ENCODE results near the gene KLC3.

The KLC3 gene

GRCh38 chr19:45344621-45345505 is 4.3 kb downstream of the KLC3 start:
- H3K79me2 ChIP-seq (ENCODE audit: insufficient read depth, low read depth): no peaks in the 10 kb centered on the region
- TF ChIP-seq CTCF (conservative IDR thresholded peaks at IDR 0.05; ENCODE audit: low read depth, low read length): no peak
- H2AFZ ChIP-seq (ENCODE audit: low read depth): no peak overlapping the region
- no peak overlapping the region for H3K9ac ChIP-seq
- H3K27ac ChIP-seq: no peak overlapping the region
- H3K36me3 ChIP-seq (ENCODE audit: insufficient read depth): no peaks in the 10 kb centered on the region
- H3K27me3 ChIP-seq (ENCODE audit: insufficient read depth, low read depth): peaks cover 4% of the 10 kb centered on the region; the same call in 1 of the 2 replicates
- H3K4me3 ChIP-seq (IDR thresholded peaks at IDR 0.05; ENCODE audit: insufficient read depth, low read depth, low read length): no peak overlapping the region
- H4K20me1 ChIP-seq (ENCODE audit: insufficient read depth): no peaks in the 10 kb centered on the region
- H3K4me2 ChIP-seq: no peak overlapping the region
- no peaks in the 10 kb centered on the region for H3K4me1 ChIP-seq (ENCODE audit: low read depth, poor library complexity, severe bottlenecking)

GRCh38 chr19:45345506-45345860 is 4.9 kb downstream of the KLC3 start:
- no peak overlapping the region for H3K4me3 ChIP-seq (IDR thresholded peaks at IDR 0.05; ENCODE audit: insufficient read depth, low read depth, low read length)
- TF ChIP-seq CTCF (conservative IDR thresholded peaks at IDR 0.05; ENCODE audit: low read depth, low read length): no peak

GRCh38 chr19:45346449-45346848 is 5.9 kb downstream of the KLC3 start:
- Histone ChIP-seq H3K9ac (no peak overlapping the region), H3K4me3 (IDR thresholded peaks at IDR 0.05; ENCODE audit: insufficient read depth, low read depth, low read length) (no peak overlapping the region), H3K27ac (no peak overlapping the region), H3K27me3 (ENCODE audit: insufficient read depth, low read depth) (peaks cover 4% of the 10 kb centered on the region; the same call in 1 of the 2 replicates), H3K36me3 (ENCODE audit: insufficient read depth) (no peaks in the 10 kb centered on the region), H3K4me2 (no peak overlapping the region), H3K4me1 (ENCODE audit: low read depth, poor library complexity, severe bottlenecking) (no peaks in the 10 kb centered on the region), H3K79me2 (ENCODE audit: insufficient read depth, low read depth) (no peaks in the 10 kb centered on the region), H4K20me1 (ENCODE audit: insufficient read depth) (no peaks in the 10 kb centered on the region), H2AFZ (ENCODE audit: low read depth) (no peak overlapping the region)
- TF ChIP-seq CTCF (conservative IDR thresholded peaks at IDR 0.05; ENCODE audit: low read depth, low read length): no peak

More at GRCh38 chr19:45345506-45345860, 4.9 kb downstream of the KLC3 start:
- Histone ChIP-seq H3K9ac (no peak overlapping the region), H3K4me2 (no peak overlapping the region), H3K79me2 (ENCODE audit: insufficient read depth, low read depth) (no peaks in the 10 kb centered on the region), H3K27me3 (ENCODE audit: insufficient read depth, low read depth) (peaks cover 4% of the 10 kb centered on the region; the same call in 1 of the 2 replicates), H4K20me1 (ENCODE audit: insufficient read depth) (no peaks in the 10 kb centered on the region), H3K4me1 (ENCODE audit: low read depth, poor library complexity, severe bottlenecking) (no peaks in the 10 kb centered on the region), H2AFZ (ENCODE audit: low read depth) (no peak overlapping the region), H3K27ac (no peak overlapping the region), H3K36me3 (ENCODE audit: insufficient read depth) (no peaks in the 10 kb centered on the region)

- no peak overlapping the region for H3K4me2 ChIP-seq
- no peak for TF ChIP-seq CTCF (conservative IDR thresholded peaks at IDR 0.05; ENCODE audit: low read depth, low read length)
- no peak overlapping the region for H3K4me3 ChIP-seq (IDR thresholded peaks at IDR 0.05; ENCODE audit: insufficient read depth, low read depth, low read length)
- H3K27ac ChIP-seq: no peak overlapping the region
- H4K20me1 ChIP-seq (ENCODE audit: insufficient read depth): no peaks in the 10 kb centered on the region
- H3K79me2 ChIP-seq (ENCODE audit: insufficient read depth, low read depth): no peaks in the 10 kb centered on the region
- H3K27me3 ChIP-seq (ENCODE audit: insufficient read depth, low read depth): peaks cover 4% of the 10 kb centered on the region; the same call in 1 of the 2 replicates
- no peak overlapping the region for H3K9ac ChIP-seq
- H3K36me3 ChIP-seq (ENCODE audit: insufficient read depth): no peaks in the 10 kb centered on the region
- H3K4me1 ChIP-seq (ENCODE audit: low read depth, poor library complexity, severe bottlenecking): no peaks in the 10 kb centered on the region
- H2AFZ ChIP-seq (ENCODE audit: low read depth): no peak overlapping the region
Observed at GRCh38 chr19:45347570-45348366, 7.2 kb downstream of the KLC3 start.
